ENCODE measurements around the gene PKIB.

- TF ChIP-seq RAD21 (IDR thresholded peaks at IDR 0.05; ENCODE audit: low read depth): peak; percentile 80
- no peak for TF ChIP-seq MAX (IDR thresholded peaks at IDR 0.05)
- TF ChIP-seq YY1 (IDR thresholded peaks at IDR 0.05; ENCODE audit: low read depth): no peak
- TF ChIP-seq, protein P1, sequence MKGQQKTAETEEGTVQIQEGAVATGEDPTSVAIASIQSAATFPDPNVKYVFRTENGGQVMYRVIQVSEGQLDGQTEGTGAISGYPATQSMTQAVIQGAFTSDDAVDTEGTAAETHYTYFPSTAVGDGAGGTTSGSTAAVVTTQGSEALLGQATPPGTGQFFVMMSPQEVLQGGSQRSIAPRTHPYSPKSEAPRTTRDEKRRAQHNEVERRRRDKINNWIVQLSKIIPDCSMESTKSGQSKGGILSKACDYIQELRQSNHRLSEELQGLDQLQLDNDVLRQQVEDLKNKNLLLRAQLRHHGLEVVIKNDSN (IDR thresholded peaks at IDR 0.05): no peak
- TF ChIP-seq CREB1 (IDR thresholded peaks at IDR 0.05; ENCODE audit: low read depth): no peak
These were observed 120.7 kb downstream of the PKIB start for GRCh38 chr6:122730775-122731386.

Data from Ishikawa (cell line).